Measurements from ENCODE around the gene B3GNT9. TPM values are rescaled to one million over a fixed set of nuclear protein-coding genes. Genes with fewer than 3 reads are reported as not detected.

The B3GNT9 gene
- total RNA-seq, 1 donor from 2014 or later = 12.8 TPM

DNA sequence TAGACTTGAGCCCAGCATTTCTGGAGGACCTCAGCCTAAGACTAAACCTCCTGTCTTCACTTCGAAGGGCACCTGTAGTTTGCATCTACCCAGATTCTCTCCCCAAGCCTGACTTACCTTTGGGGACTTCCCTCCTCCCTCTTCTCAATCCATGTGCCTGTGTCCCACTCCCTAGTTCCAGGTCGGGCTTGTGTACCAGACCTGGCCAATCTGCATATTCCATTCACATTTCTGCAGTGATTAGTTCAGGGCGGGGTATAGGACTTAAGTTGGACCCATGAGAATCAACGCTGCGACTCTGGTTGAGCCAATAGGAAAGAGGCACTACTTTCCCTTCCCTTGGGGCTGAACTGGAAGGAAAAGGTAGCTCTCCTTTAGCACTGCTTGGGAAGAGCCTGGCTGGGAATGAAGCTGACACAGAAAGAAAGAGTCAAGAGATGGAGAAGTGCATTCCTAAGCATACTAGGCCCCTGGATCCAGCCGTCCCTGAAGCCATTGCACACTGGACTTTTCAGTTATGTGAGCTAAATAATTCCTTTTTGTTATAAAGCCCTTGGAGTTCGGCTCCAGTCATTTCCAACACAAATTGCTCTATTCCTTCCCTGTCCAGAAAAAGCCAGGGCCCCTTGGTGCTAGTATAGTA lies 6.4 kb upstream of the B3GNT9 start:
- intact Hi-C loops (cut with DNase I) = no loop called here
- H3K9me3 ChIP-seq = no peaks in the 10 kb centered on the region
- H3K4me1 ChIP-seq = peaks cover 49% of the 10 kb centered on the region
- no peak overlapping the region for H3K4me3 ChIP-seq
- no peak overlapping the region for H3K27ac ChIP-seq
- no peak for DNase-seq (ENCODE audit: extremely low spot score in 2 of 2)
- no peaks in the 10 kb centered on the region for H3K27me3 ChIP-seq
- no peaks in the 10 kb centered on the region for H3K36me3 ChIP-seq
- TF ChIP-seq POLR2A (IDR thresholded peaks at IDR 0.05) (no peak), POLR2AphosphoS5 (IDR thresholded peaks at IDR 0.05; ENCODE audit: insufficient read depth in 1 of 2, low read depth in 1 of 2) (no peak)
- TF ChIP-seq, protein P1, sequence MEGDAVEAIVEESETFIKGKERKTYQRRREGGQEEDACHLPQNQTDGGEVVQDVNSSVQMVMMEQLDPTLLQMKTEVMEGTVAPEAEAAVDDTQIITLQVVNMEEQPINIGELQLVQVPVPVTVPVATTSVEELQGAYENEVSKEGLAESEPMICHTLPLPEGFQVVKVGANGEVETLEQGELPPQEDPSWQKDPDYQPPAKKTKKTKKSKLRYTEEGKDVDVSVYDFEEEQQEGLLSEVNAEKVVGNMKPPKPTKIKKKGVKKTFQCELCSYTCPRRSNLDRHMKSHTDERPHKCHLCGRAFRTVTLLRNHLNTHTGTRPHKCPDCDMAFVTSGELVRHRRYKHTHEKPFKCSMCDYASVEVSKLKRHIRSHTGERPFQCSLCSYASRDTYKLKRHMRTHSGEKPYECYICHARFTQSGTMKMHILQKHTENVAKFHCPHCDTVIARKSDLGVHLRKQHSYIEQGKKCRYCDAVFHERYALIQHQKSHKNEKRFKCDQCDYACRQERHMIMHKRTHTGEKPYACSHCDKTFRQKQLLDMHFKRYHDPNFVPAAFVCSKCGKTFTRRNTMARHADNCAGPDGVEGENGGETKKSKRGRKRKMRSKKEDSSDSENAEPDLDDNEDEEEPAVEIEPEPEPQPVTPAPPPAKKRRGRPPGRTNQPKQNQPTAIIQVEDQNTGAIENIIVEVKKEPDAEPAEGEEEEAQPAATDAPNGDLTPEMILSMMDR (IDR thresholded peaks at IDR 0.05) = no peak

DNA sequence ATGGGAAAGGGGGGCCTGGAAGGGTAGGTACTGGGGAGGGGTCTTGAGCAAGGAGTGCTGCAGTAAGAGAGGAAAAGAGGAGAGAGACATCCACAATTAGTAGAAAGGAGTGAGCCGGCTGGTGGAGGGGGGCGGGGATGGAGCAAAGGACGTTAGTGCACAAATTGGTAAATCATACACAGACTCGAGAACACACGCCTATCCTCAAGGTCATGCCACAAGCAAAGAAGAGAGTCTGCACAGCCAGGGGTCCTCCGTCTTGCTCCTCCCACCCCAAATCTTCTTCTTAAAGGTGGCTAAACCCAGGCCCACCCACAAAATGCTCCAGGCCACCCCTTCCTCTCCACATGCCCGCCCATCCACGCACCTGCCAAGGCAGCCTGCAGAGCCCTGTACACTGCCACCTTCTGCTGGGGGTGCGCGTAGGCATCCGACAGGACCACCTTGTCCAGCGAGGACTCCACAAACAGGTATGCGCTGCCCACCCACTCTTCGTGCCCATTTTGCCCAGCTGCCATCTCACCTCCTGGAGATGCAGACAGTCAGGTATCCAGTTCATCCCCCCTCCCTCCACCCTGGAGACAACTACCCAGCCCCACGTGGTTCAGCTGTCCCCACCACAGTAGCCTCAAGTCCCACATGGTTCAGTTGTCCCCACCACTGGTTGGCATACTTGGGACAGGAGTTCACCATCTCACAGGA lies 5.5 kb upstream of the B3GNT9 start:
- Histone ChIP-seq H3K4me1 (peaks cover 44% of the 10 kb centered on the region), H3K27ac (no peak overlapping the region), H3K36me3 (no peaks in the 10 kb centered on the region), H3K27me3 (no peaks in the 10 kb centered on the region), H3K4me3 (no peak overlapping the region), H3K9me3 (no peaks in the 10 kb centered on the region)
- intact Hi-C loops (cut with DNase I) = no loop called here
- no peak for DNase-seq (ENCODE audit: extremely low spot score in 2 of 2)
- TF ChIP-seq POLR2AphosphoS5 (IDR thresholded peaks at IDR 0.05; ENCODE audit: insufficient read depth in 1 of 2, low read depth in 1 of 2) = no peak
- TF ChIP-seq POLR2A (IDR thresholded peaks at IDR 0.05) = no peak
- TF ChIP-seq, protein P1 (IDR thresholded peaks at IDR 0.05) = no peak

DNA sequence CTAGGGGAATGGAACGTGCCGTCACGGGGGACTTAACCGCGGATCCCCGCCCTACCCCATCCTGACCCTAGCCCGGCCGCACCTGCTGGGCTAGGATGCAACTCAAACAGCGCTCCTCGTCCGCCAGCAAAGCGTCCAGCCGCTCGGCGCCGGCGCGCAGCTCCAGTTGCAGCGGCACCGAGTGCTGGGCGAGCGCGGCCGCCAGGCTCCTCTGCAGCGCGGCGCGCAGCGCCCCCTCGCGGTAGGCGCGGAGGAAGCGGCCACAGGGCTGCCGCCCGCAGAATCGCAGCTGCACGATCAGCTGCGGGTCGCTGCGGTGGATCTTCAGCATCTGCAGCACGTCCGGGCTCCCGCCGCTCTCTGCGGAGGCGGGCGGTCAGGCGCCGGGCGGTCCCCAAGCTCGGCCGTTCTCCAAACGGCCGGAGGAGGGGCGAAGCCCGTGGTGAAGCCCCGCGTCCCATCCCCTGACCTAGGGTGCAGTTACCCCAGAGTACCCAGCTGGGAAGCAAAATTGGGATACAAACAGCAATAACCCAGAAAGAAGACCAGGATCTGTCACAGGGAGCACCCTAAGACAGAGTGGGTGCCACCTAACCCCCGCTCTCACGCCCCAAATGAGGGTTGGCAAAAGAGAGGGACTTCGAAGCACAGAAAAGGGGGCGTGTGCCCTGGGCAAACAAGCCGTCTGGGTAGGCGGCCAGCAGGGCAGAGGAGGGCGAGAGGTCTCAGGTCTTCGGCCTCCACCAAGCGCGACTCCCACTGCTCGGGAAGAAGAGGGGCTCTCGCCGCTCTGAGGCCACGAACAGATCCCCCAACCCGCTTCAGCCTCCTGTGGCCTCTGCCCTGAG lies 4.7 kb upstream of the B3GNT9 start:
- intact Hi-C loops (cut with DNase I) = loop anchor here (2.0 kb wide), 1 partner anchor 179 kb away; no protein-coding TSS in a partner anchor
- TF ChIP-seq POLR2AphosphoS5 (IDR thresholded peaks at IDR 0.05; ENCODE audit: insufficient read depth in 1 of 2, low read depth in 1 of 2) (no peak), POLR2A (IDR thresholded peaks at IDR 0.05) (no peak)
- TF ChIP-seq, protein P1 (IDR thresholded peaks at IDR 0.05) = peak; percentile 96 to 98 (median 97)
- Histone ChIP-seq H3K27me3 (no peaks in the 10 kb centered on the region), H3K4me1 (peaks cover 43% of the 10 kb centered on the region), H3K4me3 (no peak overlapping the region), H3K27ac (no peak overlapping the region), H3K9me3 (no peaks in the 10 kb centered on the region), H3K36me3 (no peaks in the 10 kb centered on the region)
- no peak for DNase-seq (ENCODE audit: extremely low spot score in 2 of 2)

DNA sequence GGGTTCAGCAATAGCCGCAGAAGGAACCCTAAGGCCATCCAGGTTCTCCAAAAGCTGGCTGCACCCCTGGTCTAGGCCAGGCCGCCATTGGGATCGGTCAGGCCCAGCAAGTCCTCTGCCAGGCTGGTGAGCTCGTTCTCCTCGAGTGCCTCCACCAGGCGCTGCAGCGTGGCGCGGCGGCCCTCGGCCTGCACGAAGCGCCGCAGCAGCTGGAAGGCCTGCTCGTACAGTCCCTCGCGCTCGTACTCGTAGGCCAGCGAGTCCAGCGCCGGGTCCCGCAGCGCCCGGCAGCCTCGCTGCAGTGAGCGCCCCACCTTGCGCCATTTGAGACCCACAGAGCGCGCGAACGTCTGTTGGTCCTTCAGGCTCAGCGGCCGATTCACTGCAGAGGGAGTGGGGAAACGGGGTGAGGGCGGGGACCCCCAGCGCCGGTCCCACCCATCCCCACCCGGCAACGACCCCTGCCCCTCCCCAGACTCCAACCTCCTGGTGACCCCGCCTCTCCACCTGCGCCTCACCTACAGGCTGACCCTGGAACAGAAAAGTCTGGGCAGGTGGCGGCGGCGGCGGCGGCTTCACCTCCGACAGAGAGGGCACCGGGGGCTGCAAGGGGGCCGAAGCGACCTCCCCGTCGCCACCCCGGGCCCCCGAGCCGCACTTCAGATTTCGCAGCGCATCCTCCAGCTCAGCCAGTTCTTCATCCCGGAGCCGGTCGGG lies 3.9 kb upstream of the B3GNT9 start:
- Histone ChIP-seq H3K36me3 (no peaks in the 10 kb centered on the region), H3K27ac (no peak overlapping the region), H3K4me1 (peaks cover 43% of the 10 kb centered on the region), H3K9me3 (no peaks in the 10 kb centered on the region), H3K4me3 (no peak overlapping the region), H3K27me3 (no peaks in the 10 kb centered on the region)
- intact Hi-C loops (cut with DNase I) = loop anchor here (2.0 to 5.0 kb wide), 2 partner anchors 33 to 178 kb away; no protein-coding TSS in a partner anchor
- no peak for DNase-seq (ENCODE audit: extremely low spot score in 2 of 2)
- TF ChIP-seq POLR2AphosphoS5 (IDR thresholded peaks at IDR 0.05; ENCODE audit: insufficient read depth in 1 of 2, low read depth in 1 of 2) = no peak
- TF ChIP-seq, protein P1 (IDR thresholded peaks at IDR 0.05) = no peak
- no peak for TF ChIP-seq POLR2A (IDR thresholded peaks at IDR 0.05)
